ENCODE results near the gene TGIF2.
"Not testable (repeated sequence)": the region's sequence is repeated elsewhere in the genome, so short reads cannot be mapped to it uniquely, and the experiment has no call there.

TGIF2 gene

GRCh38 chr20:36576081-36576445 lies 2.7 kb downstream of the TGIF2 start:
- DNase-seq (ENCODE audit: low read depth in 1 of 2, low spot score in 1 of 2) = no peak

- no peak for DNase-seq (ENCODE audit: low read depth in 1 of 2, low spot score in 1 of 2)
Observed at GRCh38 chr20:36578356-36579041, 5.1 kb downstream of the TGIF2 start.

GRCh38 chr20:36579996-36580545 lies 6.7 kb downstream of the TGIF2 start:
- no peak for DNase-seq (ENCODE audit: low read depth in 1 of 2, low spot score in 1 of 2)

- DNase-seq (ENCODE audit: low read depth in 1 of 2, low spot score in 1 of 2) = no peak
Observed at GRCh38 chr20:36582322-36582721, 8.9 kb downstream of the TGIF2 start.

GRCh38 chr20:36582821-36583220 lies 9.4 kb downstream of the TGIF2 start:
- DNase-seq (ENCODE audit: low read depth in 1 of 2, low spot score in 1 of 2) = no peak

- DNase-seq (ENCODE audit: low read depth in 1 of 2, low spot score in 1 of 2) = no peak
Observed at GRCh38 chr20:36584018-36584481, 10.7 kb downstream of the TGIF2 start.

- DNase-seq (ENCODE audit: low read depth in 1 of 2, low spot score in 1 of 2) = no peak
Observed at GRCh38 chr20:36585410-36586125, 12.2 kb downstream of the TGIF2 start.

- no peak for DNase-seq (ENCODE audit: low read depth in 1 of 2, low spot score in 1 of 2)
Observed at GRCh38 chr20:36587388-36588070, 14.1 kb downstream of the TGIF2 start.

- DNase-seq (ENCODE audit: low read depth in 1 of 2, low spot score in 1 of 2) = no peak
Observed at GRCh38 chr20:36591281-36591680, 17.9 kb downstream of the TGIF2 start.

- peak in 1 of 2 donors; percentile 33 for DNase-seq (ENCODE audit: low read depth in 1 of 2, low spot score in 1 of 2)
Observed at GRCh38 chr20:36591854-36592641, 18.7 kb downstream of the TGIF2 start.

- no peak for DNase-seq (ENCODE audit: low read depth in 1 of 2, low spot score in 1 of 2)
Observed at GRCh38 chr20:36593347-36593929, 20.0 kb downstream of the TGIF2 start.

- no peak for DNase-seq (ENCODE audit: low read depth in 1 of 2, low spot score in 1 of 2)
Observed at GRCh38 chr20:36599912-36600345, 26.5 kb downstream of the TGIF2 start.

GRCh38 chr20:36601540-36601939 lies 28.1 kb downstream of the TGIF2 start:
- DNase-seq (ENCODE audit: low read depth in 1 of 2, low spot score in 1 of 2) = no peak

- DNase-seq (ENCODE audit: low read depth in 1 of 2, low spot score in 1 of 2) = peak in 1 of 2 donors; percentile 16
Observed at GRCh38 chr20:36604952-36605398, 31.6 kb downstream of the TGIF2 start.

GRCh38 chr20:36605399-36606157 lies 32.2 kb downstream of the TGIF2 start, which contains the start of gene RAB5IF:
Gene RAB5IF, plus strand, starts transcription at chr20:36605779. Its CDS starts 173 bp downstream, at chr20:36605952.
- DNase-seq (ENCODE audit: low read depth in 1 of 2, low spot score in 1 of 2) = peak; percentile 99 to 100

- no peak for DNase-seq (ENCODE audit: low read depth in 1 of 2, low spot score in 1 of 2)
Observed at GRCh38 chr20:36606158-36607066, 33.0 kb downstream of the TGIF2 start.

- no peak for DNase-seq (ENCODE audit: low read depth in 1 of 2, low spot score in 1 of 2)
Observed at GRCh38 chr20:36607586-36608387, 34.4 kb downstream of the TGIF2 start.

- not testable (repeated sequence) for DNase-seq (ENCODE audit: low read depth in 1 of 2, low spot score in 1 of 2)
Observed at GRCh38 chr20:36608388-36608728, 35.0 kb downstream of the TGIF2 start.
